Loucy (cell line): Measurements from ENCODE around the gene TPP2.

ENCODE experiments used
- H2AFZ ChIP-seq: fragments of 200-600 bp; sonication (generic); 2 replicates; pipeline ENCODE4 v1.6.0; 2016; ENCODE audit warnings: antibody characterized with exemption, mild to moderate bottlenecking, low read length, moderate library complexity
- H3F3A ChIP-seq: fragments of 200-600 bp; 2 replicates; pipeline ENCODE4 v1.6.0; 2016; ENCODE audit warnings: antibody characterized with exemption, low read depth, mild to moderate bottlenecking
- H3K27me3 ChIP-seq: fragments of 200-600 bp; sonication (generic); 2 replicates; pipeline ENCODE4 v1.6.1; 2014; ENCODE audit warnings: low read length, mild to moderate bottlenecking; ENCODE audit not compliant: insufficient read depth, poor library complexity, severe bottlenecking
- H3K36me3 ChIP-seq: fragments of 200-600 bp; sonication (generic); 2 replicates; pipeline ENCODE4 v1.6.1; 2016; ENCODE audit warnings: low read length; ENCODE audit not compliant: insufficient read depth
- H3K4me1 ChIP-seq: fragments of 200-600 bp; sonication (generic); 2 replicates; pipeline ENCODE4 v1.5.1; 2014; ENCODE audit warnings: low read length, mild to moderate bottlenecking; ENCODE audit not compliant: insufficient read depth, poor library complexity, severe bottlenecking
- H3K4me2 ChIP-seq: fragments of 200-600 bp; sonication (generic); 2 replicates; pipeline ENCODE4 v1.6.0; 2014; ENCODE audit warnings: antibody characterized with exemption, low read length, low read depth, mild to moderate bottlenecking; ENCODE audit not compliant: poor library complexity, severe bottlenecking
- H3K4me3 ChIP-seq: fragments of 200-600 bp; sonication (generic); 2 replicates; pipeline ENCODE4 v1.5.1; 2014; ENCODE audit warnings: low read length, mild to moderate bottlenecking, mixed read lengths; ENCODE audit not compliant: poor library complexity, severe bottlenecking
- H3K79me2 ChIP-seq: fragments of 200-600 bp; sonication (generic); 2 replicates; pipeline ENCODE4 v1.6.1; 2014; ENCODE audit warnings: low read length; ENCODE audit not compliant: insufficient read depth
- H3K9ac ChIP-seq: fragments of 200-600 bp; sonication (generic); 2 replicates; pipeline ENCODE4 v1.6.0; 2014; ENCODE audit warnings: mild to moderate bottlenecking, low read depth, low read length, moderate library complexity; ENCODE audit not compliant: poor library complexity, severe bottlenecking
- H3K9me2 ChIP-seq: fragments of 200-600 bp; sonication (generic); replicated peaks from 2 replicates; pipeline ENCODE4 v1.6.1; 2016; ENCODE audit warnings: low read depth, low read length, mixed read lengths
- H3K9me3 ChIP-seq: fragments of 200-600 bp; sonication (generic); 2 replicates; pipeline ENCODE4 v1.6.1; 2014; ENCODE audit warnings: mild to moderate bottlenecking, antibody characterized with exemption, low read length, low read depth; ENCODE audit not compliant: insufficient read depth
- H4K20me1 ChIP-seq: fragments of 200-600 bp; sonication (generic); 2 replicates; pipeline ENCODE4 v1.6.0; 2014; ENCODE audit warnings: antibody characterized with exemption, low read length, mild to moderate bottlenecking; ENCODE audit not compliant: insufficient read depth, poor library complexity, severe bottlenecking
- CTCF ChIP-seq: fragments of 200-600 bp; sonication (generic); conservative IDR thresholded peaks from 2 replicates; pipeline ENCODE4 v1.5.1; 2014; ENCODE audit warnings: mild to moderate bottlenecking, antibody characterized with exemption, low read length
- EZH2phosphoT487 ChIP-seq: fragments of 200-600 bp; IDR thresholded peaks from 2 replicates; pipeline ENCODE4 v1.6.1; 2018; ENCODE audit warnings: antibody characterized with exemption, mild to moderate bottlenecking, moderate library complexity, borderline replicate concordance

TPP2 gene

DNA sequence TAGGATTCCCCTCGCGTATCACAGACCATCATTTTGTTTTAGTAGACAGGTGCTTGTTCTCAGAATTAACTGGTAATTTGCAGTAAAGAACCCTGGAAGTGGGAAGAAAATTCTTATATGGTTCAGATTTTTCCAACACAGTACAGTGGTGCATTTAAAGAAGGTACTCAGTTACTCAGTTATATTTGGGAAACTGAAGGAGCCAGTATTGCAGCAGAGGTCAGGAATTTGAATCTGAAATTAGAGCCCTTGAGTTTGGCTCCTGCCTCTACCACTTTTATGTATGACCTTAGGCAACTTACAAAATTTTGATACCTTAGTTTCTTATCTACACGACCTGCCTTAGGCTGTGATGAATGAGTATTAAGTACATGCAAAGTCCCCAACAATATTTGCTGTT is 78.3 kb downstream of the TPP2 start:
- no peaks in the 10 kb centered on the region for H3F3A ChIP-seq
- H3K36me3 ChIP-seq: peaks cover 83% of the 10 kb centered on the region; the same call in 1 of the 2 replicates
- no peaks in the 10 kb centered on the region for H3K27me3 ChIP-seq
- H3K4me2 ChIP-seq: no peak overlapping the region
- H3K4me1 ChIP-seq: no peaks in the 10 kb centered on the region
- H3K79me2 ChIP-seq: no peaks in the 10 kb centered on the region
- no peaks in the 10 kb centered on the region for H4K20me1 ChIP-seq
- H3K9ac ChIP-seq: no peak overlapping the region
- H3K9me3 ChIP-seq: peaks cover 3% of the 10 kb centered on the region; the same call in 1 of the 2 replicates
- no peak overlapping the region for H3K4me3 ChIP-seq
- no peaks in the 10 kb centered on the region for H3K9me2 ChIP-seq
- no peak overlapping the region for H2AFZ ChIP-seq
- TF ChIP-seq EZH2phosphoT487: no peak
- TF ChIP-seq CTCF: no peak

DNA sequence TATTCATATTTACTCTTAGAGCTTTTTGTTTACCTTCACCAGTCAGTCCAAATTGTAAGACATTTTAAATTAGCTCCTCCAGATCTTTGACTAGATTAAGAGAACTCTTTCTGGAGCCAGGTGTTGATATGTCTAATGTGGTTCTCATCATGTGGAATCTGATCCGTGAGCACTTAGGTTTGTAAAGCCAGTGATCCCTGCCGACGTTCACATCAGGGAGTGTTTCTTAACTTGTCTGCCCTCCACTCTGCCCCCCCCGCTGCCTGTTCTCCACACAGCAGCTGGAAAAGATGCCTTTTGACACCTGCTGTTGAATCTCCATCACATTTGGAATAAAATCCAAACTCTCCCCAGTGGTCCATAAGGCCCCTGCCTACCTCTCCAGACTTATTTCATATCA is 80.3 kb downstream of the TPP2 start:
- no peaks in the 10 kb centered on the region for H3K9me3 ChIP-seq
- H3K9ac ChIP-seq: no peak overlapping the region
- no peaks in the 10 kb centered on the region for H3K27me3 ChIP-seq
- H3F3A ChIP-seq: no peaks in the 10 kb centered on the region
- no peaks in the 10 kb centered on the region for H3K4me1 ChIP-seq
- no peaks in the 10 kb centered on the region for H3K9me2 ChIP-seq
- no peak for TF ChIP-seq EZH2phosphoT487
- TF ChIP-seq CTCF: no peak
- H3K4me3 ChIP-seq: no peak overlapping the region
- no peak overlapping the region for H2AFZ ChIP-seq
- H3K36me3 ChIP-seq: peaks cover 73% of the 10 kb centered on the region; the same call in 1 of the 2 replicates
- no peaks in the 10 kb centered on the region for H4K20me1 ChIP-seq
- no peak overlapping the region for H3K4me2 ChIP-seq
- H3K79me2 ChIP-seq: no peaks in the 10 kb centered on the region

GRCh38 chr13:102678339-102679107 is 81.7 kb downstream of the TPP2 start:
- TF ChIP-seq CTCF: no peak
- no peak for TF ChIP-seq EZH2phosphoT487
- Histone ChIP-seq H3K4me3 (no peak overlapping the region), H3K4me2 (no peak overlapping the region), H3K27me3 (no peaks in the 10 kb centered on the region), H3K9ac (no peak overlapping the region), H4K20me1 (no peaks in the 10 kb centered on the region), H3K79me2 (no peaks in the 10 kb centered on the region), H3K9me3 (no peaks in the 10 kb centered on the region), H2AFZ (no peak overlapping the region), H3K9me2 (no peaks in the 10 kb centered on the region), H3K36me3 (peaks cover 63% of the 10 kb centered on the region; the same call in 1 of the 2 replicates), H3F3A (no peaks in the 10 kb centered on the region), H3K4me1 (no peaks in the 10 kb centered on the region)
